ENCODE results near the gene PCSK5. TPM values are rescaled to one million over a fixed set of nuclear protein-coding genes. Genes with fewer than 3 reads are reported as not detected.

Gene PCSK5
- total and polyA plus RNA-seq, 2 donors (not counting 1 experiment from before 2014, with no cell fraction given): 0.09 TPM; not detected in 1

DNA sequence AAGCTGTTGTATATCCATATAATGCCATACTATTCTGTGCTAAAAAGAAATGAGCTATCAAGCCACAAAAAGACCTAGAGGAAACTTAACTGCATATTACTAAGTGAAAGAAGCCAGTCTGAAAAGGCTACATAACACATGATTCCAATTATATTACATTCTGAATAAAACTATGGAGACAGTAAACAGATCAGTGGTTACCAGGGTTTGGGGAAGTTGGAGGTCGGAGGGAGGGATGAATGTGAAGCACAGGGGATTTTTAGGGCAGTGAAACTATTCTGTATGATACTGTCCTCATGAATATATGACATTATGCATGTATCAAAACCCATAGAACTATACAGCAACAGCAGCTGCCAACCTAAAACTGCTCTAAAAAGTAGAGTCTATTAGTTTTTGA is 509.4 kb downstream of the PCSK5 start:
- Histone ChIP-seq H3K4me2 (replicated peaks; ENCODE audit: low read depth, low read length, poor library complexity, severe bottlenecking) (no peak overlapping the region), H3K79me2 (ENCODE audit: control insufficient read depth, insufficient read depth, low read length) (peaks cover 4% of the 10 kb centered on the region), H3K27ac (ENCODE audit: low read length in 2 of 2) (no peak overlapping the region), H3K36me3 (replicated peaks in 1 of 2; ENCODE audit: control extremely low read depth in 1 of 2, control insufficient read depth in 1 of 2, extremely low read depth in 1 of 2, insufficient read depth in 2 of 2, low read length in 1 of 2) (no peaks in the 10 kb centered on the region), H3K9ac (ENCODE audit: low read length) (no peak overlapping the region), H3K9me3 (ENCODE audit: control extremely low read depth in 1 of 3, control insufficient read depth in 2 of 3, insufficient read depth in 1 of 3, low read length in 2 of 3) (no peaks in the 10 kb centered on the region), H2AFZ (ENCODE audit: insufficient read depth, low read depth, low read length, poor library complexity, severe bottlenecking) (no peak overlapping the region), H3K4me1 (ENCODE audit: control insufficient read depth in 2 of 2, insufficient read depth in 2 of 2, low read length in 2 of 2) (peaks cover 7% of the 10 kb centered on the region in 2 donors), H3K4me3 (ENCODE audit: control extremely low read depth in 1 of 5, extremely low read depth in 1 of 5, insufficient read depth in 1 of 5, low read depth in 2 of 5, low read length in 4 of 5) (no peak overlapping the region), H4K20me1 (ENCODE audit: control insufficient read depth, insufficient read depth, low read length, poor library complexity, severe bottlenecking) (no peaks in the 10 kb centered on the region), H3K27me3 (replicated peaks in 1 of 4; ENCODE audit: control extremely low read depth in 1 of 4, control insufficient read depth in 3 of 4, insufficient read depth in 4 of 4, low read length in 3 of 4) (no peaks in the 10 kb centered on the region)
- Mint-ChIP-seq H3K4me1 (peaks cover 14% of the 10 kb centered on the region), H3K9me3 (ENCODE audit: insufficient read depth) (no peaks in the 10 kb centered on the region), H3K27ac (no peak overlapping the region), H3K27me3 (no peaks in the 10 kb centered on the region), H3K4me3 (no peak overlapping the region)
- ATAC-seq (ENCODE audit: low read depth) (no peak), DNase-seq (no peak)
- ChIA-PET POLR2A (interaction anchor here (0.7 kb wide), 1 partner anchor 1345 kb away, joined by 3 read pairs; no protein-coding TSS in a partner anchor), CTCF (interaction anchor here (0.6 to 2.0 kb wide), 2 partner anchors 265 to 304 kb away, joined by 3 to 12 read pairs; no protein-coding TSS in a partner anchor)
- no CpG with 5 or more reads among the region's 1 CpG for WGBS (ENCODE audit: insufficient coverage)
- TF ChIP-seq EZH2 (IDR thresholded peaks at IDR 0.05; ENCODE audit: borderline replicate concordance, insufficient read depth, low read depth, low read length, poor library complexity, severe bottlenecking): no peak
- TF ChIP-seq, protein P1, sequence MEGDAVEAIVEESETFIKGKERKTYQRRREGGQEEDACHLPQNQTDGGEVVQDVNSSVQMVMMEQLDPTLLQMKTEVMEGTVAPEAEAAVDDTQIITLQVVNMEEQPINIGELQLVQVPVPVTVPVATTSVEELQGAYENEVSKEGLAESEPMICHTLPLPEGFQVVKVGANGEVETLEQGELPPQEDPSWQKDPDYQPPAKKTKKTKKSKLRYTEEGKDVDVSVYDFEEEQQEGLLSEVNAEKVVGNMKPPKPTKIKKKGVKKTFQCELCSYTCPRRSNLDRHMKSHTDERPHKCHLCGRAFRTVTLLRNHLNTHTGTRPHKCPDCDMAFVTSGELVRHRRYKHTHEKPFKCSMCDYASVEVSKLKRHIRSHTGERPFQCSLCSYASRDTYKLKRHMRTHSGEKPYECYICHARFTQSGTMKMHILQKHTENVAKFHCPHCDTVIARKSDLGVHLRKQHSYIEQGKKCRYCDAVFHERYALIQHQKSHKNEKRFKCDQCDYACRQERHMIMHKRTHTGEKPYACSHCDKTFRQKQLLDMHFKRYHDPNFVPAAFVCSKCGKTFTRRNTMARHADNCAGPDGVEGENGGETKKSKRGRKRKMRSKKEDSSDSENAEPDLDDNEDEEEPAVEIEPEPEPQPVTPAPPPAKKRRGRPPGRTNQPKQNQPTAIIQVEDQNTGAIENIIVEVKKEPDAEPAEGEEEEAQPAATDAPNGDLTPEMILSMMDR (IDR thresholded peaks at IDR 0.05): no peak
- intact Hi-C loops (cut with micrococcal nuclease): loop anchor here (5.0 to 10.0 kb wide), 3 partner anchors 587 to 1895 kb away; partner anchors contain the start of genes C9orf40 and PSAT1

DNA sequence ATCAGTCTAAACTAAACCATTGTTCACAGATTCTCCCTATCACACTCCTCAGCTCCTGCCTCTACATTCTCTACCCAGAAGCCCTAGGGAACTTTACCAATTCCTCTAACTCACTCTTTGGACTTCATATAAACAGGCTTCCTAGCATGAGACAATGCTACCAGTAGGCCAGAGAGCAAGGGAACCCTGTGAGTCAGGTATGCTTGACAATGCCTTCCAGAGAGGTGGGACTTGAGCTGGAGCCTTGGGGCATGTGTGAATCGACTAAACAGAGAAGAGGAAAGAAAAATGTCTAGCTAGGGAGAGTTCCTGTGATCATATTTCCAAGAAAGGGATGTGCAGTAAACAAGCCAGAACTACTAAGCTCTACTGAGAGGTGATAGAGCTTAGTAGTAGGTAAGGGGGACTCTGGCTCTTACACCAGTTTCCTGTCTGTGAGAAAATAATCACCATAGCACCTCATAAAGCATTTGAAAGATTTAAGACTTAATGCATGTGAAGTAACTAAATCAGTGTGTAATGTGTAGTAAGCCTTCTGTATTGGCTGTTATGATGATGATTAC is 510.1 kb downstream of the PCSK5 start:
- POLR2A ChIA-PET: no interaction called here
- intact Hi-C loops (cut with micrococcal nuclease): loop anchor here (5.0 kb wide), 1 partner anchor 587 kb away; no protein-coding TSS in a partner anchor
- CTCF ChIA-PET: interaction anchor here (1.6 to 2.0 kb wide), 3 partner anchors 9 to 303 kb away, joined by 3 to 12 read pairs (median 4); no protein-coding TSS in a partner anchor
- ATAC-seq (ENCODE audit: low read depth) (no peak), DNase-seq (no peak)
- Histone ChIP-seq H3K79me2 (ENCODE audit: control insufficient read depth, insufficient read depth, low read length) (no peaks in the 10 kb centered on the region), H3K4me3 (ENCODE audit: control extremely low read depth in 1 of 5, extremely low read depth in 1 of 5, insufficient read depth in 1 of 5, low read depth in 2 of 5, low read length in 4 of 5) (no peak overlapping the region), H2AFZ (ENCODE audit: insufficient read depth, low read depth, low read length, poor library complexity, severe bottlenecking) (no peak overlapping the region), H3K9me3 (ENCODE audit: control extremely low read depth in 1 of 3, control insufficient read depth in 2 of 3, insufficient read depth in 1 of 3, low read length in 2 of 3) (no peaks in the 10 kb centered on the region), H4K20me1 (ENCODE audit: control insufficient read depth, insufficient read depth, low read length, poor library complexity, severe bottlenecking) (no peaks in the 10 kb centered on the region), H3K27ac (ENCODE audit: low read length in 2 of 2) (no peak overlapping the region), H3K4me2 (replicated peaks; ENCODE audit: low read depth, low read length, poor library complexity, severe bottlenecking) (no peak overlapping the region), H3K27me3 (replicated peaks in 1 of 4; ENCODE audit: control extremely low read depth in 1 of 4, control insufficient read depth in 3 of 4, insufficient read depth in 4 of 4, low read length in 3 of 4) (no peaks in the 10 kb centered on the region), H3K9ac (ENCODE audit: low read length) (no peak overlapping the region), H3K4me1 (ENCODE audit: control insufficient read depth in 2 of 2, insufficient read depth in 2 of 2, low read length in 2 of 2) (peaks cover 0 to 3% of the 10 kb centered on the region in 2 donors), H3K36me3 (replicated peaks in 1 of 2; ENCODE audit: control extremely low read depth in 1 of 2, control insufficient read depth in 1 of 2, extremely low read depth in 1 of 2, insufficient read depth in 2 of 2, low read length in 1 of 2) (no peaks in the 10 kb centered on the region)
- H3K4me3 Mint-ChIP-seq: no peak overlapping the region
- peaks cover 11% of the 10 kb centered on the region for H3K4me1 Mint-ChIP-seq
- 11% methylated on average over 1 of the region's 1 CpG for WGBS (ENCODE audit: insufficient coverage)
- TF ChIP-seq, protein P1 (IDR thresholded peaks at IDR 0.05): no peak
- TF ChIP-seq EZH2 (IDR thresholded peaks at IDR 0.05; ENCODE audit: borderline replicate concordance, insufficient read depth, low read depth, low read length, poor library complexity, severe bottlenecking): no peak
- no peaks in the 10 kb centered on the region for H3K27me3 Mint-ChIP-seq
- H3K27ac Mint-ChIP-seq: no peak overlapping the region
- H3K9me3 Mint-ChIP-seq (ENCODE audit: insufficient read depth): no peaks in the 10 kb centered on the region
